Activated CD4-positive, alpha-beta T cell treated with anti-CD3 and anti-CD28 coated beads for 36 hours (primary cell): ENCODE results near the gene SEMA4G. TPM values are rescaled to one million over a fixed set of nuclear protein-coding genes. Genes with fewer than 3 reads are reported as not detected.

Experiments
- ATAC-seq: fragments of 200-7000 bp; cut with Tn5 transposase; one replicate; pipeline ENCODE4 v1.10.0; 2021; ENCODE audit warnings: mild to moderate bottlenecking, moderate library complexity
- CTCF ChIA-PET: fragments of 350-600 bp; sonication (Branson Sonifier 250); formaldehyde crosslinking; loops from one replicate; lab custom pipeline; 2021; ENCODE audit warnings: antibody characterized with exemption; lab: Charles Lee
- POLR2A ChIA-PET: fragments of 350-600 bp; sonication (Branson Sonifier 250); formaldehyde crosslinking; loops from one replicate; lab custom pipeline; 2021; ENCODE audit warnings: antibody characterized with exemption, inconsistent platforms; lab: Charles Lee
- DNase-seq: peaks from one replicate; pipeline ENCODE4 v3.0.0-alpha.2; 2020
- H3K27ac Mint-ChIP-seq: one replicate; pipeline ENCODE4 v1.8.0; 2021; ENCODE audit warnings: mixed read lengths
- H3K27me3 Mint-ChIP-seq: one replicate; pipeline ENCODE4 v1.8.0; 2021; ENCODE audit warnings: mixed read lengths
- H3K36me3 Mint-ChIP-seq: one replicate; pipeline ENCODE4 v1.8.0; 2021; ENCODE audit warnings: low read depth, mixed read lengths
- H3K4me1 Mint-ChIP-seq: one replicate; pipeline ENCODE4 v1.8.0; 2021; ENCODE audit warnings: mixed read lengths
- H3K4me3 Mint-ChIP-seq: one replicate; pipeline ENCODE4 v1.8.0; 2021; ENCODE audit warnings: mild to moderate bottlenecking, moderate library complexity, mixed read lengths
- H3K9me3 Mint-ChIP-seq: one replicate; pipeline ENCODE4 v1.8.0; 2021; ENCODE audit warnings: low read depth, mixed read lengths
- intact Hi-C, 2 experiments: fragments of 100-400 bp; cut with DNase I in 1 of 2; cut with micrococcal nuclease in 1 of 2; formaldehyde crosslinking; loops; one replicate each; pipeline versions ENCODE4 v1.14.2 to v1.15.1; 2022 to 2024; cut with DNase I, micrococcal nuclease
- total RNA-seq, 2 experiments: library from RNA; stranded (reverse); gene quantifications; one replicate each; pipeline ENCODE4 v1.2.3, GENCODE V29; 2021

Gene SEMA4G
- total RNA-seq, 2 experiments from 2014 or later = 0.62 to 0.84 TPM

GRCh38 chr10:100945754-100946153, 23.6 kb upstream of the SEMA4G start:
- H3K27me3 Mint-ChIP-seq = no peaks in the 10 kb centered on the region
- no peak for ATAC-seq
- intact Hi-C loops = no loop called here
- no peak for DNase-seq
- POLR2A ChIA-PET = no interaction called here
- CTCF ChIA-PET = interaction anchor here (0.6 to 1.2 kb wide), 4 partner anchors 9 to 342 kb away, joined by 3 read pairs; no protein-coding TSS in a partner anchor
- no peak overlapping the region for H3K27ac Mint-ChIP-seq
- peaks cover 49% of the 10 kb centered on the region for H3K36me3 Mint-ChIP-seq
- H3K4me3 Mint-ChIP-seq = no peak overlapping the region
- H3K4me1 Mint-ChIP-seq = peaks cover 14% of the 10 kb centered on the region
- no peaks in the 10 kb centered on the region for H3K9me3 Mint-ChIP-seq

GRCh38 chr10:100948916-100949315, 20.4 kb upstream of the SEMA4G start:
- Mint-ChIP-seq H3K4me1 (peaks cover 4% of the 10 kb centered on the region), H3K36me3 (peaks cover 37% of the 10 kb centered on the region), H3K27me3 (no peaks in the 10 kb centered on the region), H3K4me3 (no peak overlapping the region), H3K9me3 (no peaks in the 10 kb centered on the region), H3K27ac (no peak overlapping the region)
- DNase-seq = no peak
- ChIA-PET CTCF (no interaction called here), POLR2A (no interaction called here)
- intact Hi-C loops = no loop called here
- ATAC-seq = no peak

- ChIA-PET POLR2A (no interaction called here), CTCF (no interaction called here)
- H3K9me3 Mint-ChIP-seq = no peaks in the 10 kb centered on the region
- no peak overlapping the region for H3K4me3 Mint-ChIP-seq
- no peaks in the 10 kb centered on the region for H3K27me3 Mint-ChIP-seq
- DNase-seq (no peak), ATAC-seq (no peak)
- intact Hi-C loops = no loop called here
- H3K27ac Mint-ChIP-seq = no peak overlapping the region
- H3K4me1 Mint-ChIP-seq = peaks cover 10% of the 10 kb centered on the region
- peaks cover 33% of the 10 kb centered on the region for H3K36me3 Mint-ChIP-seq
Measured at GRCh38 chr10:100960251-100960650, 9.1 kb upstream of the SEMA4G start.

GRCh38 chr10:100962351-100963080, 6.8 kb upstream of the SEMA4G start:
- H3K27me3 Mint-ChIP-seq = no peaks in the 10 kb centered on the region
- H3K4me3 Mint-ChIP-seq = no peak overlapping the region
- peaks cover 30% of the 10 kb centered on the region for H3K36me3 Mint-ChIP-seq
- no peak overlapping the region for H3K27ac Mint-ChIP-seq
- ChIA-PET POLR2A (no interaction called here), CTCF (interaction anchor here (1.6 kb wide), 1 partner anchor 36 kb away, joined by 4 read pairs; no protein-coding TSS in a partner anchor)
- no peaks in the 10 kb centered on the region for H3K4me1 Mint-ChIP-seq
- intact Hi-C loops = no loop called here
- no peaks in the 10 kb centered on the region for H3K9me3 Mint-ChIP-seq
- no peak for DNase-seq
- no peak for ATAC-seq

GRCh38 chr10:100963826-100964225, 5.5 kb upstream of the SEMA4G start:
- DNase-seq (no peak), ATAC-seq (no peak)
- Mint-ChIP-seq H3K9me3 (no peaks in the 10 kb centered on the region), H3K27me3 (no peaks in the 10 kb centered on the region), H3K4me3 (no peak overlapping the region), H3K4me1 (peaks cover 5% of the 10 kb centered on the region), H3K27ac (no peak overlapping the region), H3K36me3 (peaks cover 27% of the 10 kb centered on the region)
- intact Hi-C loops = no loop called here
- ChIA-PET CTCF (no interaction called here), POLR2A (no interaction called here)

GRCh38 chr10:100965820-100966219, 3.5 kb upstream of the SEMA4G start:
- Mint-ChIP-seq H3K27ac (no peak overlapping the region), H3K27me3 (no peaks in the 10 kb centered on the region), H3K4me3 (no peak overlapping the region), H3K9me3 (no peaks in the 10 kb centered on the region), H3K4me1 (peaks cover 11% of the 10 kb centered on the region), H3K36me3 (peaks cover 16% of the 10 kb centered on the region)
- ChIA-PET CTCF (interaction anchor here (0.7 to 1.8 kb wide), 5 partner anchors 9 to 90 kb away, joined by 3 to 8 read pairs (median 4); no protein-coding TSS in a partner anchor), POLR2A (interaction anchor here (0.6 kb wide), 1 partner anchor 586 kb away, joined by 3 read pairs; no protein-coding TSS in a partner anchor)
- intact Hi-C loops = no loop called here
- ATAC-seq (no peak), DNase-seq (no peak)

GRCh38 chr10:100966887-100967286, 2.4 kb upstream of the SEMA4G start:
- Mint-ChIP-seq H3K9me3 (no peaks in the 10 kb centered on the region), H3K27ac (no peak overlapping the region), H3K27me3 (no peaks in the 10 kb centered on the region), H3K36me3 (peaks cover 12% of the 10 kb centered on the region), H3K4me1 (peaks cover 13% of the 10 kb centered on the region), H3K4me3 (no peak overlapping the region)
- ChIA-PET POLR2A (no interaction called here), CTCF (interaction anchor here (0.6 to 1.8 kb wide), 4 partner anchors 8 to 175 kb away, joined by 3 to 8 read pairs (median 4); no protein-coding TSS in a partner anchor)
- intact Hi-C loops = no loop called here
- ATAC-seq (no peak), DNase-seq (no peak)

- ChIA-PET POLR2A (no interaction called here), CTCF (interaction anchor here (0.6 to 1.8 kb wide), 4 partner anchors 9 to 175 kb away, joined by 3 to 8 read pairs (median 4); no protein-coding TSS in a partner anchor)
- Mint-ChIP-seq H3K27me3 (no peaks in the 10 kb centered on the region), H3K4me3 (no peak overlapping the region), H3K4me1 (peaks cover 13% of the 10 kb centered on the region), H3K9me3 (no peaks in the 10 kb centered on the region), H3K27ac (no peak overlapping the region), H3K36me3 (peaks cover 12% of the 10 kb centered on the region)
- ATAC-seq (no peak), DNase-seq (no peak)
- intact Hi-C loops = no loop called here
Measured at GRCh38 chr10:100967332-100967731, 2.0 kb upstream of the SEMA4G start.

GRCh38 chr10:100968062-100968736, 1.1 kb upstream of the SEMA4G start:
- Mint-ChIP-seq H3K4me1 (peaks cover 13% of the 10 kb centered on the region), H3K9me3 (no peaks in the 10 kb centered on the region), H3K4me3 (peak overlapping the region; percentile 41), H3K27ac (no peak overlapping the region), H3K27me3 (no peaks in the 10 kb centered on the region), H3K36me3 (peaks cover 7% of the 10 kb centered on the region)
- DNase-seq (no peak), ATAC-seq (no peak)
- CTCF ChIA-PET = interaction anchor here (1.0 to 1.1 kb wide), 2 partner anchors 18 to 22 kb away, joined by 3 to 5 read pairs; no protein-coding TSS in a partner anchor
- POLR2A ChIA-PET = no interaction called here
- intact Hi-C loops = loop anchor here in 1 of 2 experiments (2.0 kb wide), 1 partner anchor 29 kb away; no protein-coding TSS in a partner anchor

GRCh38 chr10:100968863-100969186, 479 bp upstream of the SEMA4G start:
- H3K9me3 Mint-ChIP-seq = no peaks in the 10 kb centered on the region
- ChIA-PET CTCF (interaction anchor here (1.0 to 1.1 kb wide), 2 partner anchors 18 to 23 kb away, joined by 3 to 5 read pairs; no protein-coding TSS in a partner anchor), POLR2A (no interaction called here)
- peaks cover 7% of the 10 kb centered on the region for H3K36me3 Mint-ChIP-seq
- H3K27ac Mint-ChIP-seq = no peak overlapping the region
- DNase-seq = no peak
- ATAC-seq = no peak
- H3K4me3 Mint-ChIP-seq = peak overlapping the region; percentile 41
- no peaks in the 10 kb centered on the region for H3K27me3 Mint-ChIP-seq
- intact Hi-C loops = loop anchor here in 1 of 2 experiments (1.0 to 2.0 kb wide), 3 partner anchors 18 to 44 kb away; partner anchors contain the start of genes MRPL43 and TWNK
- peaks cover 13% of the 10 kb centered on the region for H3K4me1 Mint-ChIP-seq

- Mint-ChIP-seq H3K4me3 (peak overlapping the region; percentile 25), H3K4me1 (peaks cover 13% of the 10 kb centered on the region), H3K9me3 (no peaks in the 10 kb centered on the region), H3K27ac (no peak overlapping the region), H3K27me3 (no peaks in the 10 kb centered on the region), H3K36me3 (peaks cover 5% of the 10 kb centered on the region)
- POLR2A ChIA-PET = no interaction called here
- CTCF ChIA-PET = no interaction called here
- DNase-seq (peak; percentile 40), ATAC-seq (no peak)
- intact Hi-C loops = no loop called here
Measured at GRCh38 chr10:100970076-100970913, 991 bp downstream of the SEMA4G start.
